Osteocyte (in vitro differentiated cells): ENCODE data around the gene MAOB. TPM values are rescaled to one million over a fixed set of nuclear protein-coding genes. Genes with fewer than 3 reads are reported as not detected.

ENCODE experiments used
- DNase-seq: peaks from one replicate; pipeline ENCODE4 v3.0.0; 2021; ENCODE audit warnings: mixed read lengths; ENCODE audit not compliant: unreplicated experiment; ENCODE audit errors: extremely low spot score
- H3K27ac Mint-ChIP-seq: one replicate; pipeline ENCODE4 v1.8.0; 2021; ENCODE audit warnings: mild to moderate bottlenecking, mixed read lengths; ENCODE audit not compliant: unreplicated experiment
- H3K27me3 Mint-ChIP-seq: one replicate; pipeline ENCODE4 v1.8.0; 2021; ENCODE audit warnings: mixed read lengths; ENCODE audit not compliant: unreplicated experiment
- H3K36me3 Mint-ChIP-seq: one replicate; pipeline ENCODE4 v1.8.0; 2021; ENCODE audit warnings: mixed read lengths; ENCODE audit not compliant: unreplicated experiment
- H3K4me1 Mint-ChIP-seq: one replicate; pipeline ENCODE4 v1.8.0; 2021; ENCODE audit warnings: mixed read lengths; ENCODE audit not compliant: unreplicated experiment
- H3K4me3 Mint-ChIP-seq: one replicate; pipeline ENCODE4 v1.8.0; 2021; ENCODE audit warnings: mild to moderate bottlenecking, moderate library complexity, mixed read lengths; ENCODE audit not compliant: unreplicated experiment
- H3K9me3 Mint-ChIP-seq: one replicate; pipeline ENCODE4 v1.8.0; 2021; ENCODE audit warnings: mixed read lengths; ENCODE audit not compliant: unreplicated experiment
- CTCF ChIP-seq: fragments of 200-600 bp; sonication (generic); IDR thresholded peaks from 2 replicates; pipeline ENCODE4 v1.5.0; 2021; ENCODE audit warnings: antibody characterized with exemption, mild to moderate bottlenecking, moderate library complexity
- total RNA-seq: library from RNA; stranded (reverse); gene quantifications from 2 replicates; pipeline ENCODE4 v1.2.1, GENCODE V29; 2021

MAOB gene
- total RNA-seq, 1 donor from 2014 or later, result not detected

DNA sequence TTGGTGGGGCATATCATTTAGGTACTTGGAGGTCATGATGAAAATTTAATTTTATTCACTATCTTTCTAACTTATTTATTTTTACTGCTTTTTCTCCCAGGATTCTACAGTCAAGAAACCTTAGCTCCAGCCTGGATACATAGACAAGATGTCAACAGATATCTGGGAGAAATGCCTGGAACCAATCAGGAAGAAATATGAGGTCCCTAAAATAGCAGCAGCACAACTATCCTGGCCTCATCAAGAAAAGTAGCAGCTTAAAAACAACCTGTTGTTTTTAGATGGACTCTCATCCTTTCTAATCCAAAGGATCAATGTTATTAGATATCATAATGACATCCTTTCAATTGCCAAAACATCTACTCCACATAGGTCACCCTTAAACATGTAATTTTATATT lies 54.5 kb downstream of the MAOB start:
- TF ChIP-seq CTCF, result no peak
- no peaks in the 10 kb centered on the region for H3K9me3 Mint-ChIP-seq
- H3K4me1 Mint-ChIP-seq, result no peaks in the 10 kb centered on the region
- H3K4me3 Mint-ChIP-seq, result no peak overlapping the region
- DNase-seq, result no peak
- H3K27ac Mint-ChIP-seq, result no peak overlapping the region
- peaks cover 7% of the 10 kb centered on the region for H3K27me3 Mint-ChIP-seq
- H3K36me3 Mint-ChIP-seq, result no peaks in the 10 kb centered on the region

DNA sequence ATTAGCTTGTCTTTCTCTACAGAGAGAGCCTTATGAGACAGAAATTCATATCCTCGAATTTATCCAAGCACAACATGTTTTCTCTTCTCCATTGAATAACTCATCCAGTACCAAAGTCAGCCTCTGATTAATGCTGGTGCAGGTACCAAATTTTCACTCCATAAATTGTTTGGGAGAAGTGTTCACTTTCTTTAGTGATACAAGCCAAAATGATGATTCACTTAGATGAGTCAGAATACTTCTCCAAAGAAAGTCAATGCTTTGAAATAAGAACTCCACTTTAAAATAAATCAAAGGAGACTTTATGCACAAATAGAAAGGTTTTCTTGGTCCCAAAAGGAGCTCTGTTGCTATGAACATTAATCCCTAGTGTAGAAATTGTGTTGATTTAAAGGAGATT lies 60.2 kb downstream of the MAOB start:
- Mint-ChIP-seq H3K4me3 (no peak overlapping the region), H3K27me3 (peaks cover 2% of the 10 kb centered on the region)
- TF ChIP-seq CTCF, result no peak

DNA sequence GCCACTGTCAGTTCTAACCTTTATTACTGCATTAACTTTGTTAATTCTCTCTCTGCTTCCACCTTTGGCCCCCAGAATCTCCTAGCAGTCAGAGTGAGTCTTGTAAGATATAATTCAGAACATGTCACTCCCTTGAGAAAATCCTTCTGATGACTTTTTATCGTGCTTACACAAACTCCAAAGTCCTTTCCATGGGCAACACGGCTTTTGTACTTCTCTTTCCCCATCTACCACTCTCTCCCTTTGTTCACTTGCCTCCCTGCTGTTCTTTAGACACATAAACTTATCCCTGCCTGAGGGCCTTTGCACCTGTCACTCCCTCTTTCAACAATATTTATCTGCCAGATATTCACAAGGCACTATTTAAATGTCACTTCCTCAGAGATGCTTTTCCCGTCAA lies 64.8 kb downstream of the MAOB start:
- no peak for DNase-seq
- Mint-ChIP-seq H3K9me3 (peaks cover 3% of the 10 kb centered on the region), H3K27ac (no peak overlapping the region), H3K4me3 (no peak overlapping the region), H3K4me1 (no peaks in the 10 kb centered on the region), H3K36me3 (no peaks in the 10 kb centered on the region), H3K27me3 (no peaks in the 10 kb centered on the region)
- no peak for TF ChIP-seq CTCF

More for the DNA sequence above, 60.2 kb downstream of the MAOB start:
- no peaks in the 10 kb centered on the region for H3K36me3 Mint-ChIP-seq
- no peak overlapping the region for H3K27ac Mint-ChIP-seq
- H3K9me3 Mint-ChIP-seq, result peaks cover 3% of the 10 kb centered on the region
- no peak for DNase-seq
- no peaks in the 10 kb centered on the region for H3K4me1 Mint-ChIP-seq

GRCh38 chrX:43815209-43815608 lies 67.0 kb downstream of the MAOB start:
- Mint-ChIP-seq H3K36me3 (no peaks in the 10 kb centered on the region), H3K9me3 (peaks cover 3% of the 10 kb centered on the region), H3K27ac (no peak overlapping the region), H3K4me3 (no peak overlapping the region), H3K27me3 (no peaks in the 10 kb centered on the region), H3K4me1 (no peaks in the 10 kb centered on the region)
- DNase-seq, result no peak
- TF ChIP-seq CTCF, result no peak

- TF ChIP-seq CTCF, result no peak
- no peaks in the 10 kb centered on the region for H3K36me3 Mint-ChIP-seq
- no peak overlapping the region for H3K27ac Mint-ChIP-seq
- DNase-seq, result no peak
- no peaks in the 10 kb centered on the region for H3K27me3 Mint-ChIP-seq
- peaks cover 3% of the 10 kb centered on the region for H3K9me3 Mint-ChIP-seq
- no peak overlapping the region for H3K4me3 Mint-ChIP-seq
- H3K4me1 Mint-ChIP-seq, result no peaks in the 10 kb centered on the region
Measured at GRCh38 chrX:43813898-43814297, 68.4 kb downstream of the MAOB start.
